ENCODE results near the gene ALKBH6.

GRCh38 chr19:36054119-36054732 lies 40.2 kb upstream of the ALKBH6 start, which contains the start of gene THAP8:
- peak; percentile 55; the same call in 1 of the 2 replicates for TF ChIP-seq POLR2AphosphoS5 (IDR thresholded peaks at IDR 0.05; ENCODE audit: low read depth, low read length)
- TF ChIP-seq REST (IDR thresholded peaks at IDR 0.05; ENCODE audit: insufficient read depth in 1 of 2, low read depth in 2 of 2, low read length in 2 of 2), result peak in 1 of 2 experiments; percentile 31; a peak in 1 of 4 replicates
- no peak for TF ChIP-seq SIN3A (IDR thresholded peaks at IDR 0.05; ENCODE audit: borderline replicate concordance, insufficient read depth, low read length)
- TF ChIP-seq TAF1 (IDR thresholded peaks at IDR 0.05; ENCODE audit: borderline replicate concordance, insufficient read depth, low read length), result peak; percentile 45; the same call in 1 of the 2 replicates
